Lower lobe of right lung (tissue), 2 donors: ENCODE measurements around the gene COCH. TPM values are rescaled to one million over a fixed set of nuclear protein-coding genes. Genes with fewer than 3 reads are reported as not detected.

ENCODE experiments used
- ATAC-seq, 2 donors: fragments of 200-7000 bp; cut with Tn5 transposase; one replicate each; pipeline ENCODE4 v1.9.1; 2020 to 2022; ENCODE audit warnings: mild to moderate bottlenecking in 2 of 2, moderate library complexity in 2 of 2
- DNase-seq: peaks from one replicate; pipeline ENCODE4 v3.0.0-alpha.2; 2020
- H3K27ac ChIP-seq: fragments of 200-600 bp; one replicate; pipeline ENCODE4 v1.8.0; 2022
- H3K27me3 ChIP-seq: fragments of 200-600 bp; one replicate; pipeline ENCODE4 v1.8.0; 2022; ENCODE audit warnings: low read depth
- H3K36me3 ChIP-seq: fragments of 200-600 bp; one replicate; pipeline ENCODE4 v1.8.0; 2022; ENCODE audit warnings: mild to moderate bottlenecking
- H3K4me1 ChIP-seq: fragments of 200-600 bp; one replicate; pipeline ENCODE4 v1.8.0; 2022
- H3K4me3 ChIP-seq: fragments of 200-600 bp; one replicate; pipeline ENCODE4 v1.8.0; 2022; ENCODE audit warnings: mild to moderate bottlenecking
- H3K9me3 ChIP-seq: fragments of 200-600 bp; one replicate; pipeline ENCODE4 v1.8.0; 2022
- CTCF ChIP-seq: fragments of 200-600 bp; IDR thresholded peaks from one replicate; pipeline ENCODE4 v1.8.0; 2022; ENCODE audit warnings: antibody characterized with exemption, mild to moderate bottlenecking
- intact Hi-C: fragments of 100-400 bp; cut with DNase I; formaldehyde crosslinking; loops from one replicate; pipeline ENCODE4 v1.11.0; 2022
- total RNA-seq: library from RNA; stranded (reverse); fragmentation: NEBNext Ultra II Directional; extraction: Animal tissue kit (Norgen Biotek cat#: 25700); gene quantifications from one replicate; pipeline ENCODE4 v1.2.1, GENCODE V29; 2021
- donor health status: DM: no; HTN: yes; CAD: no; lungs with severe emphysema.

The COCH gene
- total RNA-seq, 1 donor from 2014 or later: 0.50 TPM

- DNase-seq: no peak
Measured at GRCh38 chr14:30885840-30886740, 11.7 kb downstream of the COCH start.

GRCh38 chr14:30888480-30889243 lies 14.3 kb downstream of the COCH start:
- Histone ChIP-seq H3K36me3 (no peaks in the 10 kb centered on the region), H3K27ac (no peak overlapping the region), H3K4me3 (no peak overlapping the region), H3K9me3 (no peaks in the 10 kb centered on the region), H3K27me3 (no peaks in the 10 kb centered on the region), H3K4me1 (no peaks in the 10 kb centered on the region)
- DNase-seq: no peak
- ATAC-seq: no peak
- intact Hi-C loops: no loop called here
- no peak for TF ChIP-seq CTCF

More at GRCh38 chr14:30885840-30886740, 11.7 kb downstream of the COCH start:
- no peak for TF ChIP-seq CTCF
- H3K4me1 ChIP-seq: no peaks in the 10 kb centered on the region
- H3K36me3 ChIP-seq: no peaks in the 10 kb centered on the region
- H3K27me3 ChIP-seq: no peaks in the 10 kb centered on the region
- H3K27ac ChIP-seq: no peak overlapping the region
- H3K4me3 ChIP-seq: no peak overlapping the region
- no peaks in the 10 kb centered on the region for H3K9me3 ChIP-seq
- ATAC-seq: no peak
- intact Hi-C loops: no loop called here

GRCh38 chr14:30889244-30889594 lies 14.9 kb downstream of the COCH start:
- H3K4me3 ChIP-seq: no peak overlapping the region
- H3K27me3 ChIP-seq: no peaks in the 10 kb centered on the region
- TF ChIP-seq CTCF: no peak
- H3K9me3 ChIP-seq: no peaks in the 10 kb centered on the region
- DNase-seq (no peak), ATAC-seq (no peak)
- H3K36me3 ChIP-seq: no peaks in the 10 kb centered on the region
- no peak overlapping the region for H3K27ac ChIP-seq
- intact Hi-C loops: no loop called here
- no peaks in the 10 kb centered on the region for H3K4me1 ChIP-seq

GRCh38 chr14:30893819-30894218 lies 19.5 kb downstream of the COCH start:
- intact Hi-C loops: no loop called here
- TF ChIP-seq CTCF: no peak
- no peak for ATAC-seq
- DNase-seq: no peak
- peaks cover 27% of the 10 kb centered on the region for H3K36me3 ChIP-seq
- no peaks in the 10 kb centered on the region for H3K9me3 ChIP-seq
- H3K27ac ChIP-seq: no peak overlapping the region
- H3K27me3 ChIP-seq: no peaks in the 10 kb centered on the region
- no peak overlapping the region for H3K4me3 ChIP-seq
- H3K4me1 ChIP-seq: no peaks in the 10 kb centered on the region

GRCh38 chr14:30894923-30895515 lies 20.7 kb downstream of the COCH start:
- TF ChIP-seq CTCF: no peak
- Histone ChIP-seq H3K4me3 (no peak overlapping the region), H3K27me3 (no peaks in the 10 kb centered on the region), H3K36me3 (peaks cover 30% of the 10 kb centered on the region), H3K9me3 (no peaks in the 10 kb centered on the region), H3K4me1 (no peaks in the 10 kb centered on the region), H3K27ac (no peak overlapping the region)
- intact Hi-C loops: no loop called here
- DNase-seq (no peak), ATAC-seq (no peak)
